Right cardiac atrium (tissue), 5 donors: ENCODE data around the gene TXN2. TPM values are rescaled to one million over a fixed set of nuclear protein-coding genes. Genes with fewer than 3 reads are reported as not detected.
"Not testable (repeated sequence)": the region's sequence is repeated elsewhere in the genome, so short reads cannot be mapped to it uniquely, and the experiment has no call there.

Source experiments
- ATAC-seq, 2 donors: fragments of 200-7000 bp; cut with Tn5 transposase; one replicate each; pipeline versions ENCODE4 v1.8.0 to v1.9.1; 2020; ENCODE audit warnings: moderate library complexity in 2 of 2, mild to moderate bottlenecking in 1 of 2
- DNase-seq, 3 donors: peaks; one replicate each; pipeline ENCODE4 v3.0.0-alpha.2; 2020
- H3K27ac ChIP-seq: one replicate; pipeline ENCODE4 v1.5.1; 2013; ENCODE audit warnings: mild to moderate bottlenecking, low read length, control low read depth, moderate library complexity
- H3K27me3 ChIP-seq: one replicate; pipeline ENCODE4 v1.6.1; 2013; ENCODE audit not compliant: control insufficient read depth, insufficient read depth
- H3K4me1 ChIP-seq: one replicate; pipeline ENCODE4 v1.6.1; 2013; ENCODE audit warnings: low read length; ENCODE audit not compliant: control insufficient read depth, insufficient read depth
- H3K4me3 ChIP-seq: one replicate; pipeline ENCODE4 v1.5.1; 2013; ENCODE audit warnings: low read length, control low read depth
- H3K9me3 ChIP-seq: one replicate; pipeline ENCODE4 v1.6.1; 2013; ENCODE audit warnings: low read length; ENCODE audit not compliant: control insufficient read depth
- WGBS: extraction: QIAGEN DNeasy Blood & Tissue Kit; methylation state at CpG from one replicate; pipeline ENCODE4 v1.1.7; 2013; 5-methylcytosine and 5-hydroxymethylcytosine counted together
- intact Hi-C, 4 donors: fragments of 100-400 bp; cut with DNase I; formaldehyde crosslinking; loops; one replicate each; pipeline versions ENCODE4 v1.11.0 to v1.14.0; 2022 to 2023
- polyA plus RNA-seq: library from polyadenylated mRNA; stranded (reverse); fragments of 200-250 nt; gene quantifications from one replicate; pipeline ENCODE4 v1.2.3, GENCODE V29; 2013
- total RNA-seq, 4 donors: library from RNA; stranded (reverse); fragmentation: NEBNext Ultra II Directional; extraction: Animal tissue kit (Norgen Biotek cat#: 25700); gene quantifications; one replicate each; pipeline ENCODE4 v1.2.1, GENCODE V29; 2021
- donor health status: healthy with polysubstance abuse.
- donor health status: DM: no; HTN: yes; CAD: no.
- donor health status: DM: no; HTN: no; CAD: no.
- donor health status: DM: no; HTN: yes; CAD: no; lungs with severe emphysema.
- donor health status: DM: yes; HTN: yes; CAD: no.

TXN2 gene
- total and polyA plus RNA-seq, 5 donors: 95.4 to 133 (median 106) TPM

DNA sequence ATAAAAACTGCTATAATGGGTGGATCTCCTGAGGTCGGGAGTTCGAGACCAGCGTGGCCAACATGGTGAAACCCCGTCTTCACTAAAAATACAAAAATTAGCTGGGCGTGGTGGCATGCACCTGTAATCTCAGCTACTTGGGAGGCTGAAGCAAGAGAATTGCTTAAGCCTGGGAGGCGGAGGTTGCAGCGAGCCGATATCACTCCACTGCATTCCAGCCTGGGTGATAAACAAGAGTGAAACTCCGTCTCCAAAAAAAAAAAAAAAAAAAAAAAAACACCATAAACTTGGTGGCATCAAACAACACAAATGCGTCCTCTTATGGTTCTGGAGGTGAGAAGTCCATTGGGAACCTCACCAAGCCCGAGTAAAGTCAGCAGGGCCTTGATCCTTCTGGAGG, 53.5 kb downstream of the TXN2 start:
- H3K4me3 ChIP-seq, H3K27me3 ChIP-seq, ATAC-seq, intact Hi-C loops, H3K27ac ChIP-seq, H3K9me3 ChIP-seq, H3K4me1 ChIP-seq, DNase-seq: not testable (repeated sequence)
- WGBS: 86% methylated on average over 11 of the region's 11 CpGs

DNA sequence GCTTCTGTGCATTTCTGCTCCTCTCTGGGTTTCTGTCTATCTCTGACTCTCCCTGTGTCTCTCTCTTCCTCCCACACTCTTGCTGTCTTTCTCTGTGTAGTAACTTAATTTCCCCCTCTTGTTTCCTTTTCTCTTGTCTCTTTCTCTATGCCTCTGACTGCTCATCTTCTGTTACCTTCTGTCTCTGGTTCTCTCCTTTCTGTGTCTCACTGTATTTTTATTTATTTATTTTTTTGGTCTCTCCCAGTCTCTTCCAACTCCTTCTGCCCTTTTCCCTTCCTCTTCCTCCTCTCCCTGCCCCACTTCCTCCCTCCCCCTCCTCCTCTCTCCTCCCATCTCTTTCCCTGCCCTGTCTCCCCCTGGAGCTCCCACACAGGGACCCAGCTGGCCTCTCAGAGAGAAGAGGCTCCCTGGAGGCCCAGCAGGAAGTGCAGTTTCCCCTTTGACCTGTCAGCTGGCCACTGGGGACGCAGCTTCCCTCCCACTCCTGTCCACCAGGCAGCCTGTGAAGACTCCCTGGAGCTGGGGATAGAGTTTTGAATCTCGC, 55.4 kb downstream of the TXN2 start:
- H3K4me1 ChIP-seq: no peaks in the 10 kb centered on the region
- no peak overlapping the region for H3K27ac ChIP-seq
- no peaks in the 10 kb centered on the region for H3K27me3 ChIP-seq
- peak; percentile 50 to 81 for ATAC-seq
- DNase-seq: peak; percentile 42 to 78 (median 73)
- intact Hi-C loops: no loop called here
- no peak overlapping the region for H3K4me3 ChIP-seq
- H3K9me3 ChIP-seq: no peaks in the 10 kb centered on the region
- 47% methylated on average over 2 of the region's 2 CpGs for WGBS

DNA sequence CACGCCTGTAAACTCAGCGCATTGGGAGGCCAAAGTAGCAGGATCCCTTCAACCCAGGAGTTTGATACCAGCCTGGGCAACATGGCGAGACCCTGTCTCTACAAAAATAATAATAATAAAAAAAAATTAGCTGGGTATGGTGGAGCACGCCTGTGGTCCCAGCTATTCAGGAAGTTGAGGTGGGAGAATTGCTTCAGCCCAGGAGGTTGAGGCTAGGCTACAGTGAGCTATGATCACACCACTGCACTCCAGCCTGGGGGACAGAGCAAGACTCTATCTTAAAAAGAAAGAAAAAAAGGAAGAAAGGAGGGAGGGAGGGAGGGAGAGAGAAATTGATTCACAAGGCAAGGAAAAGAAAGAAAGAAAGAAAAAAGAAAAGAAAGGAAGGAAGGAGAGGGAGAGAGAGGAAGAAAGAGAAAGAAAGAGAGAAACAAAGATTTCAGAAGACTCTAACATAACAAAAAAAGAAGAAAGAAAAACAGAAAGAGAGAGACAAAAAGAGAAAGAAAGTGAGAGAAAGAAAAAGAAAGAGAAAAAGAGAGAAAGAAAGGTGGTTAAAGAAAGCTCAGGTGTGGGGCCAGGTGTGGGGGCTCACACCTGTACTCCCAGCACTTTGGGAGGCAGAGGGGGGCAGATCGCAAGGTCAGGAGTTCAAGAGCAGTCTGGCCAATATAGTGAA, 56.4 kb downstream of the TXN2 start:
- Histone ChIP-seq H3K27me3 (no peaks in the 10 kb centered on the region), H3K27ac (no peak overlapping the region), H3K4me1 (no peaks in the 10 kb centered on the region), H3K9me3 (no peaks in the 10 kb centered on the region), H3K4me3 (no peak overlapping the region)
- ATAC-seq: no peak
- no peak for DNase-seq
- intact Hi-C loops: no loop called here
- 96% methylated on average over 5 of the region's 5 CpGs for WGBS

DNA sequence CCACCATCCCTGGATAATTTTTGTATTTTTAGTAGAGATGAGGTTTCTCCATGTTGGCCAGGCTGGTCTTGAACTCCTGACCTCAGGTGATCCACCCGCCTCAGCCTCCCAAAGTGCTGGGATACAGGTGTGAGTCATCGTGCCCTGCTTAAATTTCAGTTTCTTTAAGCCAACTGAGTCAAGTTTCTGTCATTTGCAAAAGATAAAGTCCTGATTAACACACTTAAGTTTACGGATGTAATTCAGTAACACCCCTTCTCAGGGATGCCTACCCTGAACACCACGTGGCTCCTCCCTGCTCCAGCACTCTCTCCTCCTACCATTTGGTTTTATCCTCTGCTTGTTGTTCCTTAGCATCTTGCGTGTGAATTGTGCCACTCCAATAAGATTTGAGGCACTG, 57.0 kb downstream of the TXN2 start:
- H3K27ac ChIP-seq, DNase-seq, H3K9me3 ChIP-seq, H3K4me1 ChIP-seq, H3K27me3 ChIP-seq, ATAC-seq, intact Hi-C loops, H3K4me3 ChIP-seq: not testable (repeated sequence)
- WGBS: 89% methylated on average over 5 of the region's 5 CpGs

DNA sequence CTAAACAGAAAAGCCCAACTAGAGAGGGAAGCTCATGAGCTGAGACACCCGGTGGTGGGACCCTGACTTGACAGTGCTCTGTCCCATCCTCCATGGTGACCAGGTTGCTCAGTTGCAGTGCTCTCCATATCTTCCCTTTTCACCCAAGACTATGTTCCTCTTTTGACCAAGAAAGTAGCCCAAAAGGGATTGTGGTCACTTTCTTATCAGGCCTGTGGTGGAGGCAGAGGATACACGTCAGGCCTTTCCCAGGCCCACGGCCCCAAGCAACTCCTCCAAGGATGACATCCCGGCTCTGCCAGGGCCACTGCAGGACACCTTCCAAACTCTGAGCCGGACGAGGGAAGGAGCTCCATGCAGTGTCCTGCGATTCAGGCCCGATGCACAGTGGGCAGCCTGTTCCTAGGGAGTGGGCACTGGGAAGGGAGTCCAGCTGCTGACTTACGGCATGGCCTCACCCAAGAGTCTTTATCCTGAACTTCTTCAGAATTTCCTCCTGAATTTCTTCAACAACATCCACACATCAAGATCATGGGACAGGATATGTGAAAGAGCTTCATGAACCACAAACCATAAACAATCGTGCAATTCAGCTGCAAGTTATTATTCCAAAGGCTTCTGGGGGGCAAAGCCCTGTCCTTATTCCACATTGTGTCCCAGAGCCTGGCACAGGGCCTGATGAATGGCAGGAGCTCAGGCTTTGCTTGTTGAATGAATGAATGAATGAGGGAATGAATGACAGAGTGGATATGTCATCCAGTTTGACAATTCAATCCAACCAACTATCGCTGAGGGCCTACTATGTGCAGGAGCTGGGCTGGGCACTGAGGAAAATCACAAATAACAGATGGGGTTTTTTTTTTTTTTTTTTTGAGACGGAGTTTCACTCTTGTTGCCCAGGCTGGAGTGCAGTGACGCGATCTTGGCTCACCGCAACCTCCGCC, 57.7 kb downstream of the TXN2 start:
- no peaks in the 10 kb centered on the region for H3K27me3 ChIP-seq
- ATAC-seq (no peak), DNase-seq (no peak)
- no peak overlapping the region for H3K27ac ChIP-seq
- H3K4me1 ChIP-seq: peaks cover 3% of the 10 kb centered on the region
- WGBS: 85% methylated on average over 16 of the region's 16 CpGs
- no peak overlapping the region for H3K4me3 ChIP-seq
- intact Hi-C loops: no loop called here
- no peaks in the 10 kb centered on the region for H3K9me3 ChIP-seq

DNA sequence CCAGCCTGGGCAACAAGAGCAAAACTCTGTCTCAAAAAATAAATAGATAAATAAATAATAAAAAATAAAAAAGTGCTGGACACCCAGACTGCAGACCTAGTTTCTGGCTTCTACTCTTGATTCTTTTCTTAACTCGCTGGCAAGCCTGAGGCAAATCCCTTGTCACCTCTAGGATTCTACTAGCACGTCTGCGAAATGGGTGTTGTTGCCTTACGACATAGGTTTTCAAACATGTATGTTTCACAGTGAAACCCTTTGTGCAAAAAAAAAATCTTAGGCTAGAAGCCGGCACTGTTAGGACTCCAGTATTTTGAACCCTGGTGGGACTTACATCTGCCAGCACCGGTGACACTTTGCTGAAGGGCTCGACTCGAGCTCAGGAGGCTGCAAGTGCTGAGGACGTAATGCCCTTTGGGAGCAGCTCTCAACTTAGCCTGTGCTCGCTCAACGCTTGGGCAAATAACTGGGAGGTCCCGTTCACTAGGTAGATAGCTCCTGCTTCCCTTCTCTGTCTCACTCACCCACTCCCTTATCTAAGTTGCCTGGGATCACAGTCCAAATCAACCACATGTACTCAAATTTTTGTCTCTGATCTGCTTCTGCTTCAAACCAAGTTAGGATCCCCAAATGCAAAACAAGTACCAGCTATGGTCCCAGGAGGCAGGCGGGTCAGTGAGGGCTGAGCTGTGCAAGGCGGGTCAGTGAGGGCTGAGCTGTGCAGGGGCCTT, 59.0 kb downstream of the TXN2 start:
- peaks cover 3% of the 10 kb centered on the region for H3K4me1 ChIP-seq
- no peaks in the 10 kb centered on the region for H3K9me3 ChIP-seq
- H3K27ac ChIP-seq: no peak overlapping the region
- DNase-seq (no peak), ATAC-seq (no peak)
- no peaks in the 10 kb centered on the region for H3K27me3 ChIP-seq
- no peak overlapping the region for H3K4me3 ChIP-seq
- 86% methylated on average over 14 of the region's 14 CpGs for WGBS
- intact Hi-C loops: no loop called here

DNA sequence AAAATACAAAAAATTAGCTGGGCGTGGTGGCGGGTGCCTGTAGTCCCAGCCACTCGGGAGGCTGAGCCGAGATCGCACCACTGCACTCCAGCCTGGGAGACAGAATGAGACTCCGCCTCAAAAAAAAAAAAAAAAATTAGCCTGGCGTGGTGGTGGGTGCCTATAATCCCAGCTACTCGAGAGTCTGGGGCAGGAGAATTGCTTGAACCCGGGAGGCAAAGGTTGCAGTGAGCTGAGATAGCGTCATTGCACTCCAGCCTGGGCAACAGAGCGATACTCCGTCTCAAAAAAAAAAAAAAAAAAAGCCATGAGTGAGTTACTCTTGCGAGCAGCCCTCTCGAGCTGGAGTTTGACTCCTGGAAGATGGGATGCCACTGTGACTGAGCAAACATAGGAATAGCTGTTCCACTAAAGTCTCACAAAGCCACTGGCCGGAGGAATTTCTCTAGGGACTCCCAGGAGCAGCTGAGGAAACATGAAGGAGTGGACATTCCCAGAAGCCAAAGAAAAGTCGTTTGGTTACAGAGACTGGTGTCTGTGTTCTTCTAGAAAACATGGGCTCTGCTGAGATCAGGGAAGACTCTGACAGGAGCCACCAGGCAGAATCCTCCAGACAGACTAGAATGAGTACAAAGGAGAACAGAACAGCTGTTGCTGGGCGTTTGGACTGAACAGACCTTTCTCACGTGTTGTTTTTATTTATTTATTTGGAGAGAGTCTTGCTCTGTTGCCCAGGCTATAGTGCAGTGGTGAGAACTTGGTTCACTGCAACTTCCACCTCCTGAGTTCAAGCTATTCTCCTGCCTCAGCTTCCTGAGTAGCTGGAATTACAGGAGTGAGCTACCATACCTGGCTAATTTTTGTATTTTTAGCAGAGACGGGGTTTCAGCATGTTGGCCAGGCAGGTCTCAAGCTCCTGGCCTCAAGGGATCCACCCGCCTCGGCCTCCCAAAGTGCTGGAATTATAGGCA, 61.2 kb downstream of the TXN2 start:
- WGBS: 62% methylated on average over 21 of the region's 21 CpGs
- Histone ChIP-seq H3K4me1 (peaks cover 3% of the 10 kb centered on the region), H3K27ac (peak overlapping the region; percentile 70), H3K4me3 (no peak overlapping the region), H3K9me3 (no peaks in the 10 kb centered on the region), H3K27me3 (no peaks in the 10 kb centered on the region)
- ATAC-seq (peak; percentile 37 to 47), DNase-seq (peak in 2 of 3 donors; percentile 27 to 56)
- intact Hi-C loops: no loop called here

DNA sequence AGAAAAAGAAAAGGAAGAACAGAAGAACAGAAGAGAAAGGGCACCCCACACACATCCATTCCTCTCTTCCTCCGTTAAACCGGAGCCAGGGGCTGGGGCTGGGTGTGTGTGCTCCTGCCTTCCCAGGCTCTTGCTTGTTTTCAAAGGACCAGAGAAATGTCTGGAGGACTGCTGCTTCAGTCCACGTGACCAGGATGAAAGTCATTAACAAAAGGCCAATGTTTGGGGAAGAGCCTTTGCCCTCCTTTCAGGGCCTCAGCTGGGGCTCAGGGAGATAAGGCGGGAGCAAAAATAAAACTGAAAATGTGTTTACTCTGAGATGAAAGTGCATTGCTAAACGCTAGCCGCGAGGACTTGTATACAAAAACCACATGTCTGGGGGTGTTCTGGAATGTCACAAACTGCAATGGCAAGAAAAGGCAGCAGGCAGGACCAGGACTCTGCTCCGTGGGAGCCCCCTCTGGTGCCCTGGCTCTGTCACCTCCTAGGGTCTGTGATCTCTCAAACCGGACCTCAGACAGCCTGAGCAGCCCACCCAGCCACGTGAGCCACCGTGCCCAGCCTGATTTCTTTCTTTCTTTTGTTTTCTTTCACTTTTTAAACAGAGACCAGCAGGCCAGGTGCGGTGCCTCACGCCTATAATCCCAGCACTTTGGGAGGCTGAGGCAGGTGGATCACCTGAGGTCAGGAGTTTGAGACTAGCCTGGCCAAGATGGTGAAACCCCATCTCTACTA, 62.1 kb downstream of the TXN2 start:
- Histone ChIP-seq H3K9me3 (no peaks in the 10 kb centered on the region), H3K27ac (peak overlapping the region; percentile 70), H3K4me3 (no peak overlapping the region), H3K4me1 (peaks cover 3% of the 10 kb centered on the region), H3K27me3 (no peaks in the 10 kb centered on the region)
- intact Hi-C loops: no loop called here
- ATAC-seq (peak; percentile 84 to 85), DNase-seq (peak; percentile 51 to 70 (median 62))
- 26% methylated on average over 13 of the region's 13 CpGs for WGBS

DNA sequence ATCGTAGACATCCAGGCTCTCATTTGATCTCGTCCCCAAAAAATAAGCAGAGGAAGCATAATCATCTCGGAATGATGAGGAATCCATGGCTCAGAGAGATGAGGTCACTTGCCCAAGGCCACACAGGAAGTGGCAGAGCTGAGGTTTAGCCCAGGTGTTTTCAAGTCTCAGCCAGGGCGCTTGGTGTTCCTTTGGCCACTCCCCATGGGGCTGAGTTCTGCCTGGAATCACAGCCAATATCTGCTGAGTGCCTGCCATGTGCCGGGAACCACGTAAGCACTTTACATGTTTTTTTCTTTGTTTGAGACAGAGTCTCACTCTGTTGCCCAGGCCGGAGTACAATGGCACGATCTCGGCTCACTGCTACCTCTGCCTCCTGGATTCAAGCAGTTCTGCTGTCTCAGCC, 64.2 kb downstream of the TXN2 start:
- intact Hi-C loops: no loop called here
- no peak for DNase-seq
- no peak for ATAC-seq

More for the DNA sequence above, 64.2 kb downstream of the TXN2 start:
- peaks cover 3% of the 10 kb centered on the region for H3K4me1 ChIP-seq
- H3K27ac ChIP-seq: no peak overlapping the region
- no peak overlapping the region for H3K4me3 ChIP-seq
- no peaks in the 10 kb centered on the region for H3K9me3 ChIP-seq
- no peaks in the 10 kb centered on the region for H3K27me3 ChIP-seq
- whole genome bisulfite sequencing: 80% methylated on average over 9 of the region's 9 CpGs
